SIG-M5 (cell line): ENCODE results near the gene GIGYF2.
"Not testable (repeated sequence)": the region's sequence is repeated elsewhere in the genome, so short reads cannot be mapped to it uniquely, and the experiment has no call there.

Experiments used
- DNase-seq: peaks from one replicate; lab custom pipeline; 2025; lab: John Stamatoyannopoulos, UW

The GIGYF2 gene

GRCh38 chr2:232697059-232697806 lies at the start of gene GIGYF2:
GIGYF2 (plus strand) TSS chr2:232697331; CDS start chr2:232735198, 37,867 bp downstream.
- DNase-seq = peak; percentile 61

- DNase-seq = no peak
These were observed 48.1 kb upstream of the GIGYF2 start for GRCh38 chr2:232649033-232649432.

- DNase-seq = no peak
These were observed 44.7 kb upstream of the GIGYF2 start for GRCh38 chr2:232652505-232652851.

GRCh38 chr2:232653441-232653840 lies 43.7 kb upstream of the GIGYF2 start:
- no peak for DNase-seq

- DNase-seq = no peak
These were observed 41.7 kb upstream of the GIGYF2 start for GRCh38 chr2:232655392-232655791.

GRCh38 chr2:232658217-232658785 lies 38.8 kb upstream of the GIGYF2 start:
- DNase-seq = peak; percentile 49

- DNase-seq = no peak
These were observed 37.8 kb upstream of the GIGYF2 start for GRCh38 chr2:232659359-232659758.

- DNase-seq = no peak
These were observed 34.5 kb upstream of the GIGYF2 start for GRCh38 chr2:232662486-232663260.

GRCh38 chr2:232666051-232666805 lies 30.9 kb upstream of the GIGYF2 start:
- no peak for DNase-seq

GRCh38 chr2:232667989-232668583 lies 29.0 kb upstream of the GIGYF2 start:
- DNase-seq = no peak

GRCh38 chr2:232668805-232669444 lies 28.2 kb upstream of the GIGYF2 start:
- no peak for DNase-seq

- no peak for DNase-seq
These were observed 24.5 kb upstream of the GIGYF2 start for GRCh38 chr2:232672588-232672987.

- no peak for DNase-seq
These were observed 22.6 kb upstream of the GIGYF2 start for GRCh38 chr2:232674491-232674890.

GRCh38 chr2:232675381-232675780 lies 21.8 kb upstream of the GIGYF2 start:
- no peak for DNase-seq

- no peak for DNase-seq
These were observed 17.1 kb upstream of the GIGYF2 start for GRCh38 chr2:232680006-232680405.

GRCh38 chr2:232681527-232681926 lies 15.6 kb upstream of the GIGYF2 start:
- DNase-seq = no peak

- no peak for DNase-seq
These were observed 13.8 kb upstream of the GIGYF2 start for GRCh38 chr2:232683368-232683767.

GRCh38 chr2:232685391-232685790 lies 11.7 kb upstream of the GIGYF2 start:
- not testable (repeated sequence) for DNase-seq

GRCh38 chr2:232687382-232688160 lies 9.6 kb upstream of the GIGYF2 start:
- no peak for DNase-seq

- no peak for DNase-seq
These were observed 8.9 kb upstream of the GIGYF2 start for GRCh38 chr2:232688201-232688600.
